HepG2 (cell line): ENCODE data around the gene CDC42SE1. TPM values are rescaled to one million over a fixed set of nuclear protein-coding genes. Genes with fewer than 3 reads are reported as not detected.
A peak's percentile ranks its signal among the peaks of the same experiment; 100 is the strongest.

Experiments used
- ATF7 ChIP-seq, 2 experiments: fragments of 450-650 bp in 1 of 2; sonication (generic) in 1 of 2; formaldehyde crosslinking in 1 of 2; IDR thresholded peaks; 2 replicates each; pipeline versions ENCODE4 v1.4.0 to v1.6.1; 2016 to 2020; ENCODE audit warnings: antibody characterized with exemption in 1 of 2, mild to moderate bottlenecking in 1 of 2, missing genetic modification reagents in 1 of 2
- BORCS8-MEF2B ChIP-seq: sonication (generic); formaldehyde crosslinking; IDR thresholded peaks from 2 replicates; pipeline ENCODE4 v1.8.0; 2022; ENCODE audit warnings: mild to moderate bottlenecking, missing genetic modification reagents
- ELF3 ChIP-seq: IDR thresholded peaks from 2 replicates; pipeline ENCODE4 v1.6.1; 2016; ENCODE audit warnings: missing genetic modification reagents, missing compliant biosample characterization
- KDM5B ChIP-seq: sonication (generic); formaldehyde crosslinking; IDR thresholded peaks from 2 replicates; pipeline ENCODE4 v1.4.0; 2020; ENCODE audit warnings: missing genetic modification reagents, mild to moderate bottlenecking, borderline replicate concordance
- KLF16 ChIP-seq, 2 experiments: sonication (generic) in 1 of 2; formaldehyde crosslinking in 1 of 2; IDR thresholded peaks; 2 replicates each; pipeline versions ENCODE4 v1.6.1 to v1.8.0; 2016 to 2023; ENCODE audit warnings: missing genetic modification reagents in 2 of 2, missing compliant biosample characterization in 1 of 2
- MAFG ChIP-seq: sonication (generic); formaldehyde crosslinking; IDR thresholded peaks from 2 replicates; pipeline ENCODE4 v1.5.1; 2020; ENCODE audit warnings: mild to moderate bottlenecking, missing genetic modification reagents
- POLR2AphosphoS2 ChIP-seq: IDR thresholded peaks from 2 replicates; pipeline ENCODE4 v1.6.1; 2011; ENCODE audit warnings: low read depth, low read length, improper control_type of control experiment
- RARA ChIP-seq: IDR thresholded peaks from 2 replicates; pipeline ENCODE4 v1.6.1; 2016; ENCODE audit warnings: missing genetic modification reagents, missing compliant biosample characterization
- SP4 ChIP-seq: sonication (generic); formaldehyde crosslinking; IDR thresholded peaks from 2 replicates; pipeline ENCODE4 v1.8.1; 2023; ENCODE audit warnings: mild to moderate bottlenecking, missing genetic modification reagents
- TBX2 ChIP-seq: sonication (generic); formaldehyde crosslinking; IDR thresholded peaks from 2 replicates; pipeline ENCODE4 v1.5.0; 2020; ENCODE audit warnings: missing genetic modification reagents, mild to moderate bottlenecking, borderline replicate concordance
- THYN1 ChIP-seq: sonication (generic); formaldehyde crosslinking; IDR thresholded peaks from 2 replicates; pipeline ENCODE4 v1.8.1; 2023; ENCODE audit warnings: low read depth, mild to moderate bottlenecking, moderate library complexity, missing genetic modification reagents, borderline replicate concordance
- TSC22D2 ChIP-seq: sonication (generic); formaldehyde crosslinking; IDR thresholded peaks from 2 replicates; pipeline ENCODE4 v1.5.1; 2020; ENCODE audit warnings: missing genetic modification reagents, mild to moderate bottlenecking, borderline replicate concordance
- ZNF138 ChIP-seq: sonication (generic); formaldehyde crosslinking; IDR thresholded peaks from 2 replicates; pipeline ENCODE4 v1.5.0; 2020; ENCODE audit warnings: mild to moderate bottlenecking, low read depth, missing genetic modification reagents
- ZNF20 ChIP-seq: sonication (generic); formaldehyde crosslinking; IDR thresholded peaks from 2 replicates; pipeline ENCODE4 v1.4.0; 2020; ENCODE audit warnings: mild to moderate bottlenecking, moderate library complexity, missing genetic modification reagents
- ZNF446 ChIP-seq: sonication (generic); formaldehyde crosslinking; IDR thresholded peaks from 2 replicates; pipeline ENCODE4 v1.5.0; 2020; ENCODE audit warnings: mild to moderate bottlenecking, missing genetic modification reagents
- ZNF773 ChIP-seq: sonication (generic); formaldehyde crosslinking; IDR thresholded peaks from 2 replicates; pipeline ENCODE4 v1.4.0; 2020; ENCODE audit warnings: missing genetic modification reagents, borderline replicate concordance
- ZSCAN20 ChIP-seq: sonication (generic); formaldehyde crosslinking; IDR thresholded peaks from 2 replicates; pipeline ENCODE4 v1.4.0; 2020; ENCODE audit warnings: missing genetic modification reagents, mild to moderate bottlenecking, borderline replicate concordance
- polyA plus RNA-seq, 8 experiments: library from polyadenylated mRNA; depleted of rRNA in 3 of 8; stranded (reverse) in 7 of 8; unstranded in 1 of 8; fragments of >200 nt; fragmentation: Illumina TruSeq in 4 of 8; extraction: Trizol in 4 of 8; gene quantifications; 2 replicates each; pipeline versions ENCODE4 v1.2.1 to v1.2.3, GENCODE V29; 2011 to 2016; ENCODE audit warnings: low read depth in 4 of 8, missing spikeins in 1 of 8, mixed read lengths in 1 of 8; ENCODE audit not compliant: insufficient read depth in 1 of 8
- total RNA-seq, 5 experiments: library from RNA; depleted of rRNA; stranded (reverse); fragments of >200 nt; fragmentation: Illumina TruSeq; extraction: Trizol; gene quantifications; 2 replicates each; pipeline ENCODE4 v1.2.3, GENCODE V29; 2016; ENCODE audit warnings: low read depth in 1 of 5
- TF ChIP-seq, protein P1 (sequence below): sonication (generic); formaldehyde crosslinking; IDR thresholded peaks from 2 replicates; pipeline ENCODE4 v1.4.0; 2020; ENCODE audit warnings: missing genetic modification reagents; ENCODE audit errors: not compliant biosample characterization
- TF ChIP-seq, protein P2 (sequence below): sonication (generic); formaldehyde crosslinking; IDR thresholded peaks from one replicate; pipeline ENCODE4 v1.5.1; 2020; ENCODE audit warnings: mild to moderate bottlenecking, missing genetic modification reagents; ENCODE audit errors: not compliant biosample characterization

The CDC42SE1 gene
- total and polyA plus RNA-seq, 2 of the 13 experiments (the other 11 are each of a cell fraction or from before 2014, with no cell fraction given) = 17.6 to 17.9 TPM

DNA sequence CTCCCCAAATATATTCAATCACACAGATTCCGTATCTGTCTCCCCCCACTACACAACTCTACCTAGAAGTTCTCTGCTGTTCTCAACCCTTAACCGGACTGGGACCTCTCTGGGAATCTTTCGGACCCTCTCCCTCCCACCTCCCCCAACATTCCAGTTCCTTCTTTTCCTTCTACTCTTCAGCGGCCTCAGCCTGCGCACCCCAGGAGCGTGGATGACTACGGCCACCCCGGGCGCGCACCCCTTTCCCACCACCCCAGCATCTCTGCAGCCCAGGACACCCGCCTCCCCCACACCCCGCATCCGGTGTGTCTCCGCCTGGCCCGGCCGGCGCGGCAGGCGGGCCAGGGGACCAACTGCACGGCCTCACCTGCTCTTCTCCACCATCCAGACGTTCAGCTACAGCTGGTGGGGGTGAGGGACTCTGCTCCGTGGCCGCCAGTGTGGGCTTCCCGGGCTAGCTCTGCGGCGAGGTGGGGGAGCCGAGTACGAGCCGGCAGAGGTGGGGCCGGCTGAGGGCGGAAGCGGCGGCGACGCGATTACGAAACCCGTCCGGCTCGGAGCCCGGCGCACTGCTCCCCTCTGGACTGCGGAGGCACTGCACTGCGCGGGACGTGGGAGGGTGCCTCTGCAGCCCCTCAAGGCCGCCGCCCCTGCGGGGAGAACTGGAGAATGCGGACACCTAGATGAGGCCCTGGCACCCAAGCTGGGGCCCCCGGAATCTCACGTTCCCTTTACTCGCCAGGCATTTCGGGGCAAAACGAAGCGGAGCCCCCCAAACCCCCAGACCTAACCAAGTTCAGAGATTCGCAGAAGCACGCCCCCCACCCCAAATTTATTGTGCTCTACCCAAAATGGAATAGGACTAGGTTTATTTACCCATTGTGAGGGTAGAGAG, at the start of gene CDC42SE1 (continued):
- TF ChIP-seq, protein P1, sequence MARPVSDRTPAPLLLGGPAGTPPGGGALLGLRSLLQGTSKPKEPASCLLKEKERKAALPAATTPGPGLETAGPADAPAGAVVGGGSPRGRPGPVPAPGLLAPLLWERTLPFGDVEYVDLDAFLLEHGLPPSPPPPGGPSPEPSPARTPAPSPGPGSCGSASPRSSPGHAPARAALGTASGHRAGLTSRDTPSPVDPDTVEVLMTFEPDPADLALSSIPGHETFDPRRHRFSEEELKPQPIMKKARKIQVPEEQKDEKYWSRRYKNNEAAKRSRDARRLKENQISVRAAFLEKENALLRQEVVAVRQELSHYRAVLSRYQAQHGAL = no peak
- TF ChIP-seq, protein P2, sequence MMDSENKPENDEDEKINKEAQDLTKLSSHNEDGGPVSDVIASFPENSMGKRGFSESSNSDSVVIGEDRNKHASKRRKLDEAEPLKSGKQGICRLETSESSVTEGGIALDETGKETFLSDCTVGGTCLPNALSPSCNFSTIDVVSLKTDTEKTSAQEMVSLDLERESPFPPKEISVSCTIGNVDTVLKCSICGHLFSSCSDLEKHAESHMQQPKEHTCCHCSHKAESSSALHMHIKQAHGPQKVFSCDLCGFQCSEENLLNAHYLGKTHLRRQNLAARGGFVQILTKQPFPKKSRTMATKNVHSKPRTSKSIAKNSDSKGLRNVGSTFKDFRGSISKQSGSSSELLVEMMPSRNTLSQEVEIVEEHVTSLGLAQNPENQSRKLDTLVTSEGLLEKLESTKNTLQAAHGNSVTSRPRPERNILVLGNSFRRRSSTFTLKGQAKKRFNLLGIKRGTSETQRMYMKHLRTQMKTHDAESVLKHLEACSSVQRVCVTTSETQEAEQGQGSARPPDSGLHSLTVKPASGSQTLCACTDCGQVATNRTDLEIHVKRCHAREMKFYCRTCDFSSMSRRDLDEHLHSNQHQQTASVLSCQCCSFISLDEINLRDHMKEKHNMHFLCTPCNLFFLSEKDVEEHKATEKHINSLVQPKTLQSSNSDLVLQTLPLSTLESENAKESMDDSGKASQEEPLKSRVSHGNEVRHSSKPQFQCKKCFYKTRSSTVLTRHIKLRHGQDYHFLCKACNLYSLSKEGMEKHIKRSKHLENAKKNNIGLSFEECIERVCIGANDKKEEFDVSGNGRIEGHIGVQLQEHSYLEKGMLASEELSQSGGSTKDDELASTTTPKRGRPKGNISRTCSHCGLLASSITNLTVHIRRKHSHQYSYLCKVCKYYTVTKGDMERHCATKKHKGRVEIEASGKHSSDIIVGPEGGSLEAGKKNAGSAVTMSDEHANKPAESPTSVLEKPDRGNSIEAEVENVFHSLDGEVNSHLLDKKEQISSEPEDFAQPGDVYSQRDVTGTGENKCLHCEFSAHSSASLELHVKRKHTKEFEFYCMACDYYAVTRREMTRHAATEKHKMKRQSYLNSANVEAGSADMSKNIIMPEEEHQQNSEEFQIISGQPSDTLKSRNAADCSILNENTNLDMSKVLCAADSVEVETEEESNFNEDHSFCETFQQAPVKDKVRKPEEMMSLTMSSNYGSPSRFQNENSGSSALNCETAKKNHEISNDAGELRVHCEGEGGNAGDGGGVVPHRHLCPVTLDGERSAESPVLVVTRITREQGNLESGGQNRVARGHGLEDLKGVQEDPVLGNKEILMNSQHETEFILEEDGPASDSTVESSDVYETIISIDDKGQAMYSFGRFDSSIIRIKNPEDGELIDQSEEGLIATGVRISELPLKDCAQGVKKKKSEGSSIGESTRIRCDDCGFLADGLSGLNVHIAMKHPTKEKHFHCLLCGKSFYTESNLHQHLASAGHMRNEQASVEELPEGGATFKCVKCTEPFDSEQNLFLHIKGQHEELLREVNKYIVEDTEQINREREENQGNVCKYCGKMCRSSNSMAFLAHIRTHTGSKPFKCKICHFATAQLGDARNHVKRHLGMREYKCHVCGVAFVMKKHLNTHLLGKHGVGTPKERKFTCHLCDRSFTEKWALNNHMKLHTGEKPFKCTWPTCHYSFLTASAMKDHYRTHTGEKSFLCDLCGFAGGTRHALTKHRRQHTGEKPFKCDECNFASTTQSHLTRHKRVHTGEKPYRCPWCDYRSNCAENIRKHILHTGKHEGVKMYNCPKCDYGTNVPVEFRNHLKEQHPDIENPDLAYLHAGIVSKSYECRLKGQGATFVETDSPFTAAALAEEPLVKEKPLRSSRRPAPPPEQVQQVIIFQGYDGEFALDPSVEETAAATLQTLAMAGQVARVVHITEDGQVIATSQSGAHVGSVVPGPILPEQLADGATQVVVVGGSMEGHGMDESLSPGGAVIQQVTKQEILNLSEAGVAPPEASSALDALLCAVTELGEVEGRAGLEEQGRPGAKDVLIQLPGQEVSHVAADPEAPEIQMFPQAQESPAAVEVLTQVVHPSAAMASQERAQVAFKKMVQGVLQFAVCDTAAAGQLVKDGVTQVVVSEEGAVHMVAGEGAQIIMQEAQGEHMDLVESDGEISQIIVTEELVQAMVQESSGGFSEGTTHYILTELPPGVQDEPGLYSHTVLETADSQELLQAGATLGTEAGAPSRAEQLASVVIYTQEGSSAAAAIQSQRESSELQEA (CRISPR knock-in tag) = no peak
- TF ChIP-seq SP4 (no peak), ZNF138 (CRISPR knock-in tag) (peak; percentile 60; the same call in 1 of the 2 replicates), ZNF446 (CRISPR knock-in tag) (0 out of 2 replicates have a peak, but pooled peaks have one; percentile 67), MAFG (CRISPR knock-in tag) (no peak), ZNF773 (CRISPR knock-in tag) (no peak), ATF7 (IDR thresholded peaks at IDR 0.05) (no peak), ATF7 (CRISPR knock-in tag; IDR thresholded peaks at IDR 0.05) (no peak), RARA (CRISPR knock-in tag) (peak; percentile 58), ZNF20 (CRISPR knock-in tag) (no peak), KLF16 (CRISPR knock-in tag; IDR thresholded peaks at IDR 0.05) (peak in 1 of 2 experiments; percentile 72; a peak in 1 of 4 replicates), ELF3 (CRISPR knock-in tag) (peak; percentile 85), POLR2AphosphoS2 (no peak), TBX2 (CRISPR knock-in tag) (peak; percentile 90), BORCS8-MEF2B (CRISPR knock-in tag) (peak; percentile 52; the same call in 1 of the 2 replicates), TSC22D2 (CRISPR knock-in tag) (no peak), THYN1 (CRISPR knock-in tag) (no peak), KDM5B (CRISPR knock-in tag) (peak; percentile 70; the same call in 1 of the 2 replicates), ZSCAN20 (CRISPR knock-in tag) (no peak)
